Measurements from ENCODE around the gene CYBB.

Gene CYBB

GRCh38 chrX:37846141-37846540, 66.3 kb downstream of the CYBB start:
- H4K91ac ChIP-seq (ENCODE audit: low read depth, low read length) = no peak overlapping the region
- no peak overlapping the region for H3K27ac ChIP-seq (ENCODE audit: low read depth, low read length)
- DNase-seq = no peak
- H3K79me1 ChIP-seq (ENCODE audit: low read length) = peaks cover 9% of the 10 kb centered on the region
- no peak overlapping the region for H3K4me3 ChIP-seq (ENCODE audit: low read depth, low read length)
- H3K9ac ChIP-seq (ENCODE audit: low read length) = no peak overlapping the region
- H3K27me3 ChIP-seq (ENCODE audit: insufficient read depth, low read length) = no peaks in the 10 kb centered on the region
- no peak overlapping the region for H2BK12ac ChIP-seq (ENCODE audit: low read length)
- H2AK5ac ChIP-seq (ENCODE audit: low read length) = no peak overlapping the region
- H2AFZ ChIP-seq (ENCODE audit: insufficient read depth, low read length, poor library complexity) = no peak overlapping the region
- H2BK5ac ChIP-seq (ENCODE audit: low read depth, low read length, poor library complexity) = no peak overlapping the region
- no peaks in the 10 kb centered on the region for H3K79me2 ChIP-seq (ENCODE audit: control insufficient read depth, insufficient read depth, low read length, poor library complexity)
- H3K23ac ChIP-seq (ENCODE audit: low read length) = no peak overlapping the region
- H4K12ac ChIP-seq (ENCODE audit: low read depth, low read length) = no peak overlapping the region
- H3K36me3 ChIP-seq (ENCODE audit: control insufficient read depth in 1 of 2, insufficient read depth in 2 of 2, low read length in 2 of 2) = no peaks in the 10 kb centered on the region
- no peaks in the 10 kb centered on the region for H3K9me3 ChIP-seq (ENCODE audit: insufficient read depth, low read depth, low read length)
- no CpG with 5 or more reads among the region's 3 CpGs for WGBS (ENCODE audit: extremely low coverage, insufficient coverage, insufficient read length)
- H3K14ac ChIP-seq (ENCODE audit: low read length) = no peak overlapping the region
- H4K8ac ChIP-seq (ENCODE audit: low read depth, low read length) = no peak overlapping the region
- no peak overlapping the region for H3K18ac ChIP-seq (ENCODE audit: low read length)
- no peak overlapping the region for H2BK120ac ChIP-seq (ENCODE audit: insufficient read depth, low read length, poor library complexity)
- H3K4ac ChIP-seq (ENCODE audit: low read depth, low read length) = no peak overlapping the region
- peak overlapping the region; percentile 36 for H3K4me2 ChIP-seq (ENCODE audit: low read length)
- peaks cover 0 to 2% of the 10 kb centered on the region in 2 experiments for H3K4me1 ChIP-seq (ENCODE audit: control insufficient read depth in 1 of 2, insufficient read depth in 2 of 2, low read length in 2 of 2)

- Histone ChIP-seq H4K91ac (ENCODE audit: low read depth, low read length) (no peak overlapping the region), H3K4me1 (ENCODE audit: control insufficient read depth in 1 of 2, insufficient read depth in 2 of 2, low read length in 2 of 2) (peaks cover 0 to 2% of the 10 kb centered on the region in 2 experiments), H2BK120ac (ENCODE audit: insufficient read depth, low read length, poor library complexity) (no peak overlapping the region), H3K18ac (ENCODE audit: low read length) (no peak overlapping the region), H4K8ac (ENCODE audit: low read depth, low read length) (peak overlapping the region; percentile 66), H3K79me2 (ENCODE audit: control insufficient read depth, insufficient read depth, low read length, poor library complexity) (no peaks in the 10 kb centered on the region), H3K4ac (ENCODE audit: low read depth, low read length) (no peak overlapping the region), H3K14ac (ENCODE audit: low read length) (no peak overlapping the region), H3K36me3 (ENCODE audit: control insufficient read depth in 1 of 2, insufficient read depth in 2 of 2, low read length in 2 of 2) (no peaks in the 10 kb centered on the region), H3K9me3 (ENCODE audit: insufficient read depth, low read depth, low read length) (no peaks in the 10 kb centered on the region), H3K23ac (ENCODE audit: low read length) (no peak overlapping the region), H4K12ac (ENCODE audit: low read depth, low read length) (no peak overlapping the region), H3K27ac (ENCODE audit: low read depth, low read length) (no peak overlapping the region), H3K9ac (ENCODE audit: low read length) (no peak overlapping the region), H2AK5ac (ENCODE audit: low read length) (no peak overlapping the region), H2AFZ (ENCODE audit: insufficient read depth, low read length, poor library complexity) (peak overlapping the region; percentile 50), H2BK5ac (ENCODE audit: low read depth, low read length, poor library complexity) (no peak overlapping the region), H2BK12ac (ENCODE audit: low read length) (no peak overlapping the region), H3K4me3 (ENCODE audit: low read depth, low read length) (no peak overlapping the region), H3K4me2 (ENCODE audit: low read length) (peak overlapping the region; percentile 84), H3K27me3 (ENCODE audit: insufficient read depth, low read length) (no peaks in the 10 kb centered on the region), H3K79me1 (ENCODE audit: low read length) (peaks cover 9% of the 10 kb centered on the region)
- no CpG with 5 or more reads among the region's 1 CpG for WGBS (ENCODE audit: extremely low coverage, insufficient coverage, insufficient read length)
- no peak for DNase-seq
These were observed 66.7 kb downstream of the CYBB start for GRCh38 chrX:37846558-37846933.

GRCh38 chrX:37846934-37847732, 67.3 kb downstream of the CYBB start, which contains the start of gene DYNLT3:
Gene DYNLT3 (minus strand): TSS chrX:37847571. CDS start chrX:37847510, 61 bp downstream.
- no peak within 1 kb of the TSS for H2AK5ac ChIP-seq (ENCODE audit: low read length)
- H2BK120ac ChIP-seq (ENCODE audit: insufficient read depth, low read length, poor library complexity) = peak within 1 kb of the TSS; percentile 68
- H3K23ac ChIP-seq (ENCODE audit: low read length) = no peak within 1 kb of the TSS
- H3K18ac ChIP-seq (ENCODE audit: low read length) = peak within 1 kb of the TSS; percentile 86
- peak within 1 kb of the TSS; percentile 50 for H2AFZ ChIP-seq (ENCODE audit: insufficient read depth, low read length, poor library complexity)
- no peaks in the 10 kb centered on the region for H3K36me3 ChIP-seq (ENCODE audit: control insufficient read depth in 1 of 2, insufficient read depth in 2 of 2, low read length in 2 of 2)
- H2BK5ac ChIP-seq (ENCODE audit: low read depth, low read length, poor library complexity) = peak within 1 kb of the TSS; percentile 52
- H3K4me3 ChIP-seq (ENCODE audit: low read depth, low read length) = peak within 1 kb of the TSS; percentile 79
- H3K4ac ChIP-seq (ENCODE audit: low read depth, low read length) = peak within 1 kb of the TSS; percentile 69
- peak within 1 kb of the TSS; percentile 43 for H2BK12ac ChIP-seq (ENCODE audit: low read length)
- no peaks in the 10 kb centered on the region for H3K9me3 ChIP-seq (ENCODE audit: insufficient read depth, low read depth, low read length)
- H3K4me2 ChIP-seq (ENCODE audit: low read length) = peak within 1 kb of the TSS; percentile 84
- H3K27me3 ChIP-seq (ENCODE audit: insufficient read depth, low read length) = no peaks in the 10 kb centered on the region
- H3K9ac ChIP-seq (ENCODE audit: low read length) = peak within 1 kb of the TSS; percentile 69
- peak within 1 kb of the TSS; percentile 69 for H4K12ac ChIP-seq (ENCODE audit: low read depth, low read length)
- DNase-seq = peak; percentile 77 to 80
- peak within 1 kb of the TSS; percentile 87 for H3K14ac ChIP-seq (ENCODE audit: low read length)
- peaks cover 0 to 2% of the 10 kb centered on the region in 2 experiments for H3K4me1 ChIP-seq (ENCODE audit: control insufficient read depth in 1 of 2, insufficient read depth in 2 of 2, low read length in 2 of 2)
- H3K27ac ChIP-seq (ENCODE audit: low read depth, low read length) = peak within 1 kb of the TSS; percentile 54
- no CpG with 5 or more reads among the region's 67 CpGs for WGBS (ENCODE audit: extremely low coverage, insufficient coverage, insufficient read length)
- peak within 1 kb of the TSS; percentile 66 for H4K8ac ChIP-seq (ENCODE audit: low read depth, low read length)
- H3K79me1 ChIP-seq (ENCODE audit: low read length) = peaks cover 9% of the 10 kb centered on the region
- H4K91ac ChIP-seq (ENCODE audit: low read depth, low read length) = peak within 1 kb of the TSS; percentile 96
- no peaks in the 10 kb centered on the region for H3K79me2 ChIP-seq (ENCODE audit: control insufficient read depth, insufficient read depth, low read length, poor library complexity)

- H3K27ac ChIP-seq (ENCODE audit: low read depth, low read length) = peak overlapping the region; percentile 40
- no CpG with 5 or more reads among the region's 5 CpGs for WGBS (ENCODE audit: extremely low coverage, insufficient coverage, insufficient read length)
- H2AFZ ChIP-seq (ENCODE audit: insufficient read depth, low read length, poor library complexity) = peak overlapping the region; percentile 50
- no peaks in the 10 kb centered on the region for H3K79me2 ChIP-seq (ENCODE audit: control insufficient read depth, insufficient read depth, low read length, poor library complexity)
- no peaks in the 10 kb centered on the region for H3K27me3 ChIP-seq (ENCODE audit: insufficient read depth, low read length)
- peak overlapping the region; percentile 61 for H3K18ac ChIP-seq (ENCODE audit: low read length)
- H3K4me1 ChIP-seq (ENCODE audit: control insufficient read depth in 1 of 2, insufficient read depth in 2 of 2, low read length in 2 of 2) = peaks cover 0 to 2% of the 10 kb centered on the region in 2 experiments
- no peak overlapping the region for H2BK12ac ChIP-seq (ENCODE audit: low read length)
- H2BK5ac ChIP-seq (ENCODE audit: low read depth, low read length, poor library complexity) = no peak overlapping the region
- H2AK5ac ChIP-seq (ENCODE audit: low read length) = no peak overlapping the region
- peak overlapping the region; percentile 68 for H2BK120ac ChIP-seq (ENCODE audit: insufficient read depth, low read length, poor library complexity)
- H3K36me3 ChIP-seq (ENCODE audit: control insufficient read depth in 1 of 2, insufficient read depth in 2 of 2, low read length in 2 of 2) = no peaks in the 10 kb centered on the region
- H3K4me3 ChIP-seq (ENCODE audit: low read depth, low read length) = peak overlapping the region; percentile 79
- peak overlapping the region; percentile 66 for H4K8ac ChIP-seq (ENCODE audit: low read depth, low read length)
- H3K9ac ChIP-seq (ENCODE audit: low read length) = no peak overlapping the region
- peak overlapping the region; percentile 96 for H4K91ac ChIP-seq (ENCODE audit: low read depth, low read length)
- H3K9me3 ChIP-seq (ENCODE audit: insufficient read depth, low read depth, low read length) = no peaks in the 10 kb centered on the region
- H4K12ac ChIP-seq (ENCODE audit: low read depth, low read length) = peak overlapping the region; percentile 16
- no peak overlapping the region for H3K4ac ChIP-seq (ENCODE audit: low read depth, low read length)
- no peak for DNase-seq
- peak overlapping the region; percentile 84 for H3K4me2 ChIP-seq (ENCODE audit: low read length)
- no peak overlapping the region for H3K14ac ChIP-seq (ENCODE audit: low read length)
- H3K23ac ChIP-seq (ENCODE audit: low read length) = no peak overlapping the region
- peaks cover 9% of the 10 kb centered on the region for H3K79me1 ChIP-seq (ENCODE audit: low read length)
These were observed 67.9 kb downstream of the CYBB start for GRCh38 chrX:37847733-37848197.

All from trophoblast cell (in vitro differentiated cells and primary cell).